Right lung (tissue), 5 donors: ENCODE measurements around the gene NUDT11. TPM values are rescaled to one million over a fixed set of nuclear protein-coding genes. Genes with fewer than 3 reads are reported as not detected.

Experiments used
- polyA plus RNA-seq, 5 donors: library from polyadenylated mRNA; unstranded; fragments of 120-200 nt; gene quantifications; one replicate each; pipeline versions ENCODE4 v1.2.1 to v1.2.3, GENCODE V29; 2013; ENCODE audit warnings: inconsistent platforms in 1 of 5, low replicate concordance in 1 of 5; ENCODE audit not compliant: insufficient read length in 5 of 5, insufficient read depth in 1 of 5

The NUDT11 gene
- polyA plus RNA-seq, 5 donors: 7.3 to 11.4 (median 9.0) TPM

Other genes with a start within 250 kb of the NUDT11 start
- gene NUDT10, start 163.8 kb downstream of the NUDT11 start, polyA plus RNA-seq: 10 to 100 TPM in 1 of 5 donors, 1 to 10 TPM in 4; 4.6 to 10.6 (median 6.9) TPM
- gene CENPVL3, start 122.3 kb upstream of the NUDT11 start, polyA plus RNA-seq: under 1 TPM in 3 of 5 donors, not detected in 2; 0.07 to 0.10 (median 0.08) TPM
- gene CENPVL2, start 186.2 kb upstream of the NUDT11 start, polyA plus RNA-seq: not detected
- not detected for gene CENPVL1, start 213.9 kb upstream of the NUDT11 start, polyA plus RNA-seq
- gene GSPT2, start 246.8 kb upstream of the NUDT11 start, polyA plus RNA-seq: 10 to 100 TPM; 15.6 to 19.1 (median 16.7) TPM